Activated naive CD4-positive, alpha-beta T cell treated with anti-CD3 and anti-CD28 coated beads for 36 hours (primary cell): ENCODE results near the gene UNKL. TPM values are rescaled to one million over a fixed set of nuclear protein-coding genes. Genes with fewer than 3 reads are reported as not detected.

Experiments used
- CTCF ChIA-PET: fragments of 350-600 bp; sonication (Branson Sonifier 250); formaldehyde crosslinking; loops from one replicate; lab custom pipeline; 2021; ENCODE audit warnings: antibody characterized with exemption; lab: Charles Lee
- DNase-seq: peaks from one replicate; pipeline ENCODE4 v3.0.0-alpha.2; 2020
- H3K27ac Mint-ChIP-seq: one replicate; pipeline ENCODE4 v1.8.0; 2021; ENCODE audit warnings: mild to moderate bottlenecking, mixed read lengths
- H3K27me3 Mint-ChIP-seq: one replicate; pipeline ENCODE4 v1.8.0; 2021; ENCODE audit warnings: low read depth, mixed read lengths
- H3K36me3 Mint-ChIP-seq: one replicate; pipeline ENCODE4 v1.8.0; 2021; ENCODE audit warnings: low read depth, mixed read lengths
- H3K4me1 Mint-ChIP-seq: one replicate; pipeline ENCODE4 v1.8.0; 2021; ENCODE audit warnings: low read depth, mixed read lengths
- H3K4me3 Mint-ChIP-seq: one replicate; pipeline ENCODE4 v1.8.0; 2021; ENCODE audit warnings: mild to moderate bottlenecking, moderate library complexity, mixed read lengths
- H3K9me3 Mint-ChIP-seq: one replicate; pipeline ENCODE4 v1.8.0; 2021; ENCODE audit warnings: mixed read lengths
- intact Hi-C: fragments of 100-400 bp; cut with micrococcal nuclease; formaldehyde crosslinking; loops from one replicate; pipeline ENCODE4 v1.15.1; 2023
- total RNA-seq, 2 experiments: library from RNA; stranded (reverse); gene quantifications; one replicate each; pipeline ENCODE4 v1.2.3, GENCODE V29; 2021

UNKL gene
- total RNA-seq, 2 experiments from 2014 or later: 35.9 to 38.4 TPM

DNA sequence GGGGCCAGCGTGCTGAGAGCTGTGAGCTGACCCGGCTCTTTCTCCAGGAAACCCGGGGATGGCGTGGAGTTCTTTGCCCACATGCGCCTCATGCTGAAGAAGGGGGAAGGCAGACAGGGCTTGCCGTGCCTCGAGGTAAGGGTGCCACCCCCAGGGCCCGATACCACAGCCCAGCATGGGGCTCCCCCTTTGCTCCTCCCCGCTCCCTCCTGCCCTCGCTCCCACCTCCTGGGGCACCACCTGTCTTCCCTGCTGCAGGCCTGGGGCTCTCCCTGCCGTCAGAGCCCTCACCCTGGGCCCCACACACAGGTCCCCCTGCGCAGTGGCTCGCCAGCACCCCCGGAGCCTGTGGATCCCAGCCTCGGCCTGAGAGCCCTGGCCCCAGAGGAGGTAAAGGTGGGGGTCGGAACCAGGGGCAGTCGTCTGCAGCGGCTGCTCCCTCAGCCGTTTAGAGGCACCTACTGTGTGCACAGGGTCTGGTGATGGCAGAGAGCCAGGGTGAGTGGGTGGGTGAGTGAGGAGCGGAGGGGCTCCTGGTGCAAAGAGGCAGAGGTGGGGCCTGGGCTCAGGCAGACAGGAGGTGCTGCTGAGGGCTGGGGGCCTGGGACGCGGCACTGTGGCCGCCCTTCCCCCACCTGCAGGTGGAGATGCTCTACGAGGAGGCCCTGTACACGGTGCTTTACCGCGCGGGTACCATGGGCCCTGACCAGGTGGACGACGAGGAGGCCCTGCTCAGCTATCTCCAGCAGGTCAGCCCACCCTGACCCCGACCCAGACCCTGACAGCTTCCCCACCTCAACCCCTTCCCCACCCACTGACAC lies 75.4 kb downstream of the UNKL start:
- peaks cover 11% of the 10 kb centered on the region for H3K27me3 Mint-ChIP-seq
- CTCF ChIA-PET: no interaction called here
- H3K4me3 Mint-ChIP-seq: no peak overlapping the region
- H3K36me3 Mint-ChIP-seq: no peaks in the 10 kb centered on the region
- H3K27ac Mint-ChIP-seq: no peak overlapping the region
- H3K4me1 Mint-ChIP-seq: peaks cover 17% of the 10 kb centered on the region
- no peaks in the 10 kb centered on the region for H3K9me3 Mint-ChIP-seq
- no peak for DNase-seq
- intact Hi-C loops: loop anchor here (10.0 kb wide), 1 partner anchor 336 kb away; the partner anchor contains the start of gene JPT2

DNA sequence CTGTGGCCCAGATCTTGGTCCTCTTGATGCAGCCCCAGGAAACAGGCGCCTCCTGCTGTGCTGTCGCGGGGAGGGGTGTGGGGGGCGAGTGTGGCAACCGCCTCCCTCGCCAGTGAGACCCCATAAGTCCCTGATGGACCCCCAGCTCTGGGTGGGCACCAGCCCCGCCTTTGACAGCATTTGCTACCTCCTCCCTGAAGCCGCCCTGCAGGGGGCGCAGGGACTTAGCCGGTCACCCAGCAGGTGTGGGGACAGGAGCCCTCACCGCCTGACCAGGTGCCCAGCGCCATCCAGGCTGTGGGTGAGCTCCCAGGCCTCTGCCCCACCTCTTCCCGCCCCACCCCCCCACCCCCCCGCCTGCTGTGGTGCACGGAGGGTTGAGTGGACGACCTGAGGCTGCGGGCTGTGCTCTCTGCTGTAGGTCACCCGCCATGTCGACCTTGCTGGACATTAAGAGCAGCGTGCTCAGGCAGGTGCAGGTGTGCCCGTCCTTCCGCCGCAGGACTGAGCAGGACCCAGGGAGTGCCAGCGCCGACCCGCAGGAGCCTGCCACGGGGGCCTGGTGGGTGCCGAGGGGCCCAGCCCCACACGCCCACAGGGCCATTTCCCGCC lies 76.3 kb downstream of the UNKL start:
- Mint-ChIP-seq H3K27me3 (peaks cover 11% of the 10 kb centered on the region), H3K4me3 (no peak overlapping the region), H3K27ac (no peak overlapping the region), H3K36me3 (no peaks in the 10 kb centered on the region), H3K9me3 (no peaks in the 10 kb centered on the region), H3K4me1 (peaks cover 14% of the 10 kb centered on the region)
- DNase-seq: peak; percentile 50
- intact Hi-C loops: loop anchor here (10.0 kb wide), 1 partner anchor 337 kb away; the partner anchor contains the start of gene JPT2
- CTCF ChIA-PET: interaction anchor here (0.8 kb wide), 1 partner anchor 29 kb away, joined by 3 read pairs; the partner anchor contains the start of gene UBE2I

DNA sequence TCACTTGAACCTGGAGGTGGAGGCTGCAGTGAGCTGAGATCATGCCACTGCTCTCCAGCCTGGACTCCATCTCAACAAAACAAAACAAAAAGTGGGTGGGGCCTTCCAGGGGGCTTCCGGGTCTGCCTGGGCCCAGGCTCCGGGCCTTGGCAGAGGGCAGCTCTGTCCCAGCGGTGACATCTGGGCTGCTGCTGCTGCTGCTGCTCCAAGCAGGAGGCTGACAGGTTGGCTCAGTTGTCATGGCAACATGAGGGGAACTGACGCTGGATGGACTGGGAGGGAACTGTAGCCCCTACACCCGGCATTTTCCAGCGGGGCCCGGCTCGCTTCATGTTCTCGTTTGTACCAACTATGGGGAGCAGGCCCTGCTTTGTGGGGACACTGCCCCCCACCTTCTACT lies 77.0 kb downstream of the UNKL start:
- no peaks in the 10 kb centered on the region for H3K9me3 Mint-ChIP-seq
- peaks cover 15% of the 10 kb centered on the region for H3K27me3 Mint-ChIP-seq
- no peak for DNase-seq
- H3K4me3 Mint-ChIP-seq: no peak overlapping the region
- H3K27ac Mint-ChIP-seq: no peak overlapping the region
- no peaks in the 10 kb centered on the region for H3K36me3 Mint-ChIP-seq
- CTCF ChIA-PET: interaction anchor here (0.8 kb wide), 1 partner anchor 28 kb away, joined by 3 read pairs; the partner anchor contains the start of gene UBE2I
- H3K4me1 Mint-ChIP-seq: peaks cover 10% of the 10 kb centered on the region
- intact Hi-C loops: loop anchor here (10.0 kb wide), 1 partner anchor 337 kb away; the partner anchor contains the start of gene JPT2

DNA sequence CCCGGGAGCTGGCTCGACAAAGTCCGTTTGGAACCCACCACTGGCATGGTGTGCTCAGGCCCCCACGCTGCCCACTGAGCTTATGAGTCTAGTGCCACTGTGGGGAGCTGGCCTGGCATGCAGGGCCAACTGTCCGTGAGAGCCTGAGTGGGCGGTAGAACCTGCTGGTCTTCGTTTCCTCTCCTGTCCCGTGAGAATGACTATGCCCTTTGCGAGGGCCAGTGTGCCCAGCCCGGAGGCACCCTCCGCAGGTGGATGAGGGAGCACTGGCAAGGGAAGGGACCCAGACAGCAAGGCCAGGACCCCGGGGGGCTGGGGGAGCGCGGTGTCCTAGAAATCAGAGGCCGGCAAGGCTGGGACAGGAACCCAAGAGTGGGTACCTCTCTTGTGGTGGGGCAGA lies 77.9 kb downstream of the UNKL start:
- H3K36me3 Mint-ChIP-seq: no peaks in the 10 kb centered on the region
- H3K9me3 Mint-ChIP-seq: no peaks in the 10 kb centered on the region
- no peak overlapping the region for H3K27ac Mint-ChIP-seq
- peaks cover 8% of the 10 kb centered on the region for H3K4me1 Mint-ChIP-seq
- intact Hi-C loops: loop anchor here (10.0 kb wide), 1 partner anchor 338 kb away; the partner anchor contains the start of gene JPT2
- H3K4me3 Mint-ChIP-seq: no peak overlapping the region
- H3K27me3 Mint-ChIP-seq: peaks cover 19% of the 10 kb centered on the region
- no peak for DNase-seq
- CTCF ChIA-PET: interaction anchor here (1.0 kb wide), 1 partner anchor 27 kb away, joined by 3 read pairs; no protein-coding TSS in a partner anchor

DNA sequence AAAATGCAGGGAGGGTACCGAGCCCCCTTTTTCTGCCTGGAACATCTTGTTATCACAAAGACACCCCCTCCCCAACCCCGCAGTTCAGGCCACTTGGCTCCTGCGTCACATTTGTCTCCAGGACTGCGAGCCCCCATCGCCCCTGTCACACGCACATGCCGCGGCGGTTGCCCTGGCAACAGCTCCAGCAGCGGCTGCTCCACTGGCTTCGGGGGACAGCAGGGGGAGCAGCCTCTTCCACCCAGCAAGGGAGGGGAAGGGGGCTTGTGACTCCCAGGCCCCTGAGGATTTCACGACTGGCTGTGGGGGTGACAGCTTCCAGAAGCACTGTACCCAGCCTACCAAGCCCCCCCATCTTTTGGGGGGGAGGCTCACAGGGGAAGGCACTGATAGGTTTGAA lies 78.5 kb downstream of the UNKL start:
- Mint-ChIP-seq H3K4me3 (no peak overlapping the region), H3K4me1 (peaks cover 13% of the 10 kb centered on the region), H3K9me3 (no peaks in the 10 kb centered on the region), H3K27ac (no peak overlapping the region), H3K27me3 (peaks cover 22% of the 10 kb centered on the region), H3K36me3 (no peaks in the 10 kb centered on the region)
- no peak for DNase-seq
- CTCF ChIA-PET: interaction anchor here (1.0 kb wide), 1 partner anchor 28 kb away, joined by 3 read pairs; no protein-coding TSS in a partner anchor
- intact Hi-C loops: loop anchor here (10.0 kb wide), 1 partner anchor 339 kb away; the partner anchor contains the start of gene JPT2

DNA sequence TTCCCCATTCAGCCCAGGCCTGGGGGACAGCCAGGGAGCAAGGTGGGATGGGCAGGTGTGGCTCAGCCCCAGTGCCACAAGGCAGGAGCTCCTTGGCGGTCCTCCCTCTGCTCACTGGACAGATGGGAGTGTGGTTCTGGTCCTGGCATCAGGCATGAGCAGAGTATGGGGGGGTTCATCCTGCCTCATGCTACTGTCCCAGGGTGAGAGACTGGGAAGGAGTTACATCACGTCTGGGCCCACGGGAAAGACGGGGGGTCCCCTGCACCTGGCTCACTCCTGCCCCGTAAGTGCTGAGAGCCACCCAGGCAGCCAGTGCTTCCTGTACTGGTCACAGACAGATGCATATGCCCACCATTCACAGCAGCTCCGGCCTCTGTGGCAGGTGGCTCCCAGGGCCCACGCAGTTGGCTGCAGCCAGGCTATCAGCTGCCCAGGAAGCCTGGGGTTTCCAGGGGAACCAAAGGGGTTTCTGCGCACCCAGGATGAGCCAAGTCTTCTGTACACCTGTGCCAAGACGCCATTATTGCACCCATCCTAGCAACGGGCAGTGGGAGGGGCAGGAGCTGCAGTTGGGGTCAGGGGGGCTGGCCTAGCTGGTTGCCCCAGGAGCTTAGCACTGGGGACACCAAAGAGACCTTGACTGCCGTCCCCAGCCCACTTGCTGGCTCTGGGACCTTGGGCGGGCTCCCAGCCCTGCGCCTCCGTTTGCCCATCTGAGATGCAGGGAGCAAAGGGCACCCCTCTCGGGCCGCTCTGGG lies 79.1 kb downstream of the UNKL start:
- intact Hi-C loops: loop anchor here (10.0 kb wide), 1 partner anchor 339 kb away; the partner anchor contains the start of gene JPT2
- no peak overlapping the region for H3K27ac Mint-ChIP-seq
- DNase-seq: no peak

DNA sequence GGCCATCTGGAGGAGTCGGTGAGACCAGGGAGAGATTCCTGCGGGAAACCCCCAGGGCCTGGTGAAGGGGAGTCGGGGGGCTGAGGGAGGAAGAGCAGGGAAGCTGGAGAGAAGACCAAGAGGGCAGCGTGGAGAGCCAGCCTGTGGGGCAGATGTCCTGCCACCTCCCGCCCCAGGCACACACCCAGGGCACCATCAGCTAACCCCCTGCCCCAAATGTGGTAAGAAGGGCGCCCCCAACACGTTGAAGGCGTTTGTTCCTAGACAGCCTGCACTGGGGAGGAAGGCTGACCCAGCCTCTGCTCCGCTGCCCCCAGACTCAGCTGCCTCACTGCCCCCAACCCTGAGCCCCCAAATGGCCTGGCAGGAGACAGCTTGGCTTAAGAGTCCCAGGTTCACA lies 79.8 kb downstream of the UNKL start:
- peaks cover 13% of the 10 kb centered on the region for H3K4me1 Mint-ChIP-seq
- intact Hi-C loops: loop anchor here (10.0 kb wide), 1 partner anchor 340 kb away; the partner anchor contains the start of gene JPT2
- no peak for DNase-seq
- H3K27ac Mint-ChIP-seq: no peak overlapping the region
- no peaks in the 10 kb centered on the region for H3K9me3 Mint-ChIP-seq
- peaks cover 24% of the 10 kb centered on the region for H3K27me3 Mint-ChIP-seq
- H3K4me3 Mint-ChIP-seq: no peak overlapping the region
- no peaks in the 10 kb centered on the region for H3K36me3 Mint-ChIP-seq
- CTCF ChIA-PET: interaction anchor here (0.8 kb wide), 1 partner anchor 25 kb away, joined by 3 read pairs; no protein-coding TSS in a partner anchor

More for the DNA sequence above, 79.1 kb downstream of the UNKL start:
- CTCF ChIA-PET: interaction anchor here (0.8 to 1.0 kb wide), 2 partner anchors 24 to 28 kb away, joined by 3 read pairs; no protein-coding TSS in a partner anchor
- peaks cover 24% of the 10 kb centered on the region for H3K27me3 Mint-ChIP-seq
- peaks cover 13% of the 10 kb centered on the region for H3K4me1 Mint-ChIP-seq
- H3K9me3 Mint-ChIP-seq: no peaks in the 10 kb centered on the region
- H3K4me3 Mint-ChIP-seq: no peak overlapping the region
- H3K36me3 Mint-ChIP-seq: no peaks in the 10 kb centered on the region

DNA sequence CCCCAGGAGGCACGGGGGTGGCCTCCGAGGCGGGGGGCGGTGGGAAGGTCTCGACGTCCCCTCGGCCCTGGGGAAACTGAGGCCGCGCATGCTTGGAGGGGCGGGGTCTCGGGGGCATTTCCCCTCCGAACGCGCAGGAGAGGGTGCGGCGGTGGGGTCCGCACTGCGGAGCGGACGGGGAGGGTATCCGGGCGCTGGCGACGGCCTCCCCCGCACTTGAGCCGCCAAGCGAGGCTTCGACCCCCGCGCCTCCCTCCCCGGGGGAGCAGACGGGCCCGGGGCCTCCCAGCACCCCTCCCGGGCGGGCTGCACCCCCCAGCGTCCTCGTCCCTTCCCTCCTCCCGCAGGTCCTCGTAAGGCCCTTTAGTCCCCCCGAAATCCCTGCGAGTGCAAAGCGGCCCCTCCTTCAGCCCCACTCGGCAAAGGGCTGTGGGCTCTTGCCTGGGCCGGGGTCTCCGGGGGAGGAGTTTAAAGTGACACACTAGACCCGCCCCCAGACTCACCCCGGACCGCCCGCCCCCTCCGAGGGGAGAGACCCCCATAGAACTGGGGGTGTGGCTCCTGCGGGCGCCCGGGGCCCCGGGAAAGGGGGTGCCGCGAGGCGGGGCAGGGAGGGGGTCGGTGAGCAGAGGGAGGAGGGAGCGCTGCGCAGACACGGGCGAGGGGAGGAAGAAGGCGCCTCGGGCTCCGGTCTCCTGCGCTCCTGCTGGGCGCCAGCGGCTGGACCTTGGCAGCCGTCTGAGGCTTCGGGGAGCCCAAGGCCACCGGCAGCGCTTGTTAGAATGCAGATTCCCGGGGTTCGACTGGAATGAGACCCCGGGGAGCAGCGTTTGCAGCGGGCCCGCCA lies 80.4 kb downstream of the UNKL start:
- CTCF ChIA-PET: no interaction called here
- H3K27ac Mint-ChIP-seq: no peak overlapping the region
- H3K4me3 Mint-ChIP-seq: no peak overlapping the region
- no peaks in the 10 kb centered on the region for H3K9me3 Mint-ChIP-seq
- peaks cover 13% of the 10 kb centered on the region for H3K4me1 Mint-ChIP-seq
- H3K27me3 Mint-ChIP-seq: peaks cover 24% of the 10 kb centered on the region
- no peaks in the 10 kb centered on the region for H3K36me3 Mint-ChIP-seq
- DNase-seq: no peak
- intact Hi-C loops: loop anchor here (10.0 kb wide), 1 partner anchor 341 kb away; the partner anchor contains the start of gene JPT2

DNA sequence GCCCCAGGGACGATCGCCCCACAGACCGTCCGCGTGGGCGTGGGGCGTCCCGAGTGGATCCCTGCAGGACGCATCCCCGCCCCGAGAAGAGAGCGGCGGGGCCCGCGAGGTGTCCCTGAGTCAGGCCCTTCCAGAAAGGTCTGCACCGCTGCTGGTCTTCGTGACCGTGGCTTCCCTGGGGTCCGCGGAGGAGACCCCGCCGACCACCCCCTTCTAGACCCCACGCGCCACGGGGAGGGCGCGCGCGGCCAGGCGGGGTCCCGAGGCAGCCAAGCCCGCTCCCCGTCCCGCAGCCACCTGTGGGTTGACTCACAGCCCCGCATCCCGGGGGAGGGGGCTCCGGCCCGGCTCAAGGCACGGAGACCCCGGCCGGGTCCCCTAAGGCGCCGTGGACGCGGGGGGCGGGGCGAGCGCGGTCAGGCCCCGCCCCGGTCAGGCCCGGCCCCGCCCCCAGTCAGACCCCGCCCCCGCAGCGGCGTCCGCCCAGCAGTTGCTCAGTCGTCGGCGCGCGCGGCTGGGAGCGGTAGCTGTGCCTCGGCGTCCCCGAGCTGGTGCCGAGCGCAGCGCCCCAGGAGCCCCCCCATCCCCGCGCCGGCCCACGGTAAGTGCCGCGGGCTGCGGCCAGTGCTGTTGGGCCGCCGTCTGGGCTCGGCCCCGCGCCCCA lies 81.2 kb downstream of the UNKL start, which contains the start of gene BAIAP3:
BAIAP3 (plus strand) TSS at position 497 of the 664 bp plus-strand sequence. CDS start 4,905 bp downstream, outside the sequence.
- Mint-ChIP-seq H3K9me3 (no peaks in the 10 kb centered on the region), H3K4me3 (no peak within 1 kb of the TSS), H3K27me3 (peaks cover 24% of the 10 kb centered on the region), H3K27ac (no peak within 1 kb of the TSS), H3K36me3 (no peaks in the 10 kb centered on the region), H3K4me1 (peaks cover 13% of the 10 kb centered on the region)
- intact Hi-C loops: loop anchor here (10.0 kb wide), 1 partner anchor 342 kb away; the partner anchor contains the start of gene JPT2
- CTCF ChIA-PET: interaction anchor here (2.5 kb wide), 1 partner anchor 9 kb away, joined by 7 read pairs; no protein-coding TSS in a partner anchor
- peak; percentile 50 for DNase-seq

DNA sequence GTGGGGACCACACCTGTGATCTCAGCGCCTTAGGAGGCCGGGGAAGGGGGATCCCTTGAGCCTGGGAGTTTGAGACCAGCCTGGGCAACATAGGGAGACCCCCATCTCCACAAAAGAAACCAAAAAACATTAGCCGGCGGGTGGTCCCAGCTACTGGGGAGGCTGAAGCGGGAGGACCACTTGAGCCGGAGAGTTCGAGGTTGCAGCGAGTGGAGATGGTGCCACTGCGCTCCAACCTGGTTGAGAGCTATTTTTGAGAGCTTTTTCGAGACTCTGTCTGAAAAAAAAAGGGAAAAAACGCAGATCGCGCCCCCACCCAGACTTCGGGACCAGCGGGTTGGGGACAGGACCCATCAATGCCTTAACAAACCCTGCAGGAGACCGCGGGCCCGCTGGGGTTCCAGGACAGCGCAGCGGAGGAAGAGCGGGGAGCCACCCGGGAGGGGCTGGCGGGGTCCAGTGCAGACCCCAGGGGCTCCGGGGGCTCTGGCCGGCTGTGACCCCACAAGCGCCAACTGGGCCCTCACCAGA lies 81.8 kb downstream of the UNKL start:
- Mint-ChIP-seq H3K4me3 (no peak overlapping the region), H3K27me3 (peaks cover 24% of the 10 kb centered on the region), H3K4me1 (peaks cover 13% of the 10 kb centered on the region), H3K36me3 (no peaks in the 10 kb centered on the region), H3K9me3 (no peaks in the 10 kb centered on the region), H3K27ac (no peak overlapping the region)
- DNase-seq: no peak
- CTCF ChIA-PET: interaction anchor here (0.7 to 2.5 kb wide), 2 partner anchors 10 to 61 kb away, joined by 5 to 7 read pairs; no protein-coding TSS in a partner anchor
- intact Hi-C loops: loop anchor here (10.0 kb wide), 1 partner anchor 342 kb away; the partner anchor contains the start of gene JPT2
